Activated CD4-positive, alpha-beta T cell treated with anti-CD3 and anti-CD28 coated beads, Interleukin-2, amount 50 U/mL, for 24 hours (primary cell): ENCODE measurements around the gene UBAC2.

Experiments used
- DNase-seq, 2 donors: peaks; one replicate each; pipeline ENCODE4 v3.0.0-alpha.2; 2020; ENCODE audit warnings: low read depth in 1 of 2, low spot score in 1 of 2

UBAC2 gene

DNA sequence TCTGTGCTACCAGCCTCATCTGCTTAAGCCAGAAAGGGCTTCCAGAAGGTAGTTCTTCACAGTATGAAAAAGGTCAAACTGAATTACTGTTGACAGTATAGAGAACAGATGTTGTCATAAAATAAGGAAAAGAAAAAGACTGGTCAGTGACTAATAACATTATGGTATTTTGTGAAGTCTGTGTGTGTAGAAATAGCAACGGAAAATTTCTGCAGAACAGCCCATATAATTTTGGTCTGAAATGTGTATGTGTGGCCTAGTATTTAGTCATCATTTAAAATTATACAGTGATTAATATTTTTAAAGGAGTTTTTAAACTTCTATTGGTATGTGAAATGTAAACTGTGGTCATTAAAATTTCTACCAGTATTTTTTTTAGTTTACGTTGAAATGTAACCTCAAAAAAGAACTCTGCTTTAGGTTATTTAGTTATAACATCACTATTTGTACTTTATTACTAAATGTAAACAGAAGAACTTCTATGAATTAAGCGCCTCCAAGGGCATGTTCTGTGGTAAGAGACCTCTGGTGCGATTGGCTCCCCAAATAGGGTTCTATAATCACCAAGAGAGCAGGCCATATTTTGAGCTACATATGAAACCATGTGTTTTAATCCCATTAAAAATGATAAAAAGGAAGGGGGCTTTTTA lies 109.9 kb downstream of the UBAC2 start:
- no peak for DNase-seq

GRCh38 chr13:99311137-99311536 lies 110.5 kb downstream of the UBAC2 start:
- no peak for DNase-seq

GRCh38 chr13:99311748-99312492 lies 111.3 kb downstream of the UBAC2 start:
- no peak for DNase-seq

DNA sequence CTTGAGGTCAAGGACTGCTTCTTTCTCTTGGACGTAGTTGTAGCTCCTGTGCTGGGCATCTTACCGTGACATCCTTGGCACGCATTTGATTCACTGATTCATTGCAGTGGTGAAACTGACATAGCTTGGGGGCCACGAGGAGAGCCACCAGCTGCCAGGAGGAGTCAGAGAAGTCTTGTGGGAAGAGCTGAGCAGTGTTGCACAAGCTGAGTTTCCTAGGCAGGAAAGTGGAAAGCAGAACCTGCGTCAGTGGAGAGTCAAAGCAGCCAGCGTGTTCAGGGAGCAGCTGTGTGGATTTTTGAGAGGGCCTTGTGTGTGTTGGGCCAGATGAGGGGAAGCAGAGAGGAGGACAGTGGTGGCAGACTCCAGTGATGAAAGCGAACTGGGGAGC lies 111.8 kb downstream of the UBAC2 start:
- DNase-seq: no peak

- DNase-seq: no peak
These were observed 112.8 kb downstream of the UBAC2 start for GRCh38 chr13:99313501-99313900.

DNA sequence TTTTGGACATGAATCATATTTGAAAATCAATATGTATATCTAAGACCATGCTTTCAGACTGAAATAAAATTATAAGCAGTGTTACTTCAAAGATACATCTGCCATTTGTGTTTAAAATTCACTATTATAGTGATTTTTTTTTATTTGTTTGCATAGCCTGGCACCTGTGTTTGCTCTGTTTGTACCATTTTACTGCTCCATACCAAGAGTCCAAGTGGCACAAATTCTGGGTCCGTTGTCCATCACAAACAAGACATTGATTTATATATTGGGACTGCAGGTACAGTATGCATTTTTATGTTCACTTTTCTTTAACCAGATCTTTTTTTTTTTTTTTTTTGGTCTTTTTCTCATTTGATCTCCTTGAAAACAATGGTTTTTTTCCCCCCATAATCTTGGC lies 113.3 kb downstream of the UBAC2 start:
- no peak for DNase-seq

- DNase-seq: peak in 1 of 2 donors; percentile 76
These were observed 114.1 kb downstream of the UBAC2 start for GRCh38 chr13:99314640-99315176.

- DNase-seq: no peak
These were observed 114.5 kb downstream of the UBAC2 start for GRCh38 chr13:99315186-99315585.

DNA sequence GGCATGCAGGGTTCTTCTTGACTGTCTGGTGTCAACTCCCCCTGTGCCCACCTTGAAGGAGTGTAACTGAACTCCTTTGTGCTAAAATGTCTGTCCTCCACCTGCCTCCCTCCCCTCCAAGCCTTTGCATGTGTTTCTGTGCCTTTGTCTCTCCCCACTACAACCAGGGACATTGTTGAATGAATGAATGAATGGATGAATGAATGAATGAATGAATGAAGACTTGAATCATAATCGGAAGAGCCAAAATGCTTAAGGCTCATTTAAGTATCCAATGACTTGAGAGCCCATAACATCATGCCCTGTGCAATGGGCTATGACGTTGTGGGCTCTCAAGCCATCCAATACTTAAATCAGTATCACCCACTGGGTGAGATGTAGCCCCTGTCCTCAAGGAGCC lies 115.6 kb downstream of the UBAC2 start:
- DNase-seq: no peak

DNA sequence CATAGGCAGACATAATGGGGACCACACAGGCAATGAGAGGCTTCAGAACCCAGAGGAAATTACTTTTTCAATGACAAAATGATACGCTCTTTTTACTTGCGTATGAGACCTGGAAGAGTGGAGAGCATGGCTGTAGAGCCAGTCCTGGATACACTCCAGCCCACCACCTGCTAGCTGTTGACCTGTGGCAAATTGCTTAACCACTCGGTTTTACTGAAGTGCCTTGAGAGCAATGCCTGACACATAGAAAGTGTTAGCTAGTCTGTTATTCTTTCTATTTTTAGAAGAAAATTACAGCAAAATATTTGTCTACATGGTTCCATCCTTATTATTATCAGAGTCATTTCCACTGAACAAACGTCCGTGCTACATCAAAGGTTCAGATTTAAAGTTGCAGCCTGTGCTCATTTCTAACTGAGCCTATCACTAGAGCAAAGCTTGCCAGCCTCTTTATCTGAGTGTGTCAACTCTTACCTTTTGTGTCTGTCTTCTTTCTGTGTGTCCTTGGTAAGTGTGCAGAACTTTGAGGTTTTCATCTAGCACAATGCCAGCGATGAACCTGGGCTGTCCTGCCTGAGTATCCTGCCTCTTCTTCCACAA lies 116.1 kb downstream of the UBAC2 start:
- DNase-seq: no peak

DNA sequence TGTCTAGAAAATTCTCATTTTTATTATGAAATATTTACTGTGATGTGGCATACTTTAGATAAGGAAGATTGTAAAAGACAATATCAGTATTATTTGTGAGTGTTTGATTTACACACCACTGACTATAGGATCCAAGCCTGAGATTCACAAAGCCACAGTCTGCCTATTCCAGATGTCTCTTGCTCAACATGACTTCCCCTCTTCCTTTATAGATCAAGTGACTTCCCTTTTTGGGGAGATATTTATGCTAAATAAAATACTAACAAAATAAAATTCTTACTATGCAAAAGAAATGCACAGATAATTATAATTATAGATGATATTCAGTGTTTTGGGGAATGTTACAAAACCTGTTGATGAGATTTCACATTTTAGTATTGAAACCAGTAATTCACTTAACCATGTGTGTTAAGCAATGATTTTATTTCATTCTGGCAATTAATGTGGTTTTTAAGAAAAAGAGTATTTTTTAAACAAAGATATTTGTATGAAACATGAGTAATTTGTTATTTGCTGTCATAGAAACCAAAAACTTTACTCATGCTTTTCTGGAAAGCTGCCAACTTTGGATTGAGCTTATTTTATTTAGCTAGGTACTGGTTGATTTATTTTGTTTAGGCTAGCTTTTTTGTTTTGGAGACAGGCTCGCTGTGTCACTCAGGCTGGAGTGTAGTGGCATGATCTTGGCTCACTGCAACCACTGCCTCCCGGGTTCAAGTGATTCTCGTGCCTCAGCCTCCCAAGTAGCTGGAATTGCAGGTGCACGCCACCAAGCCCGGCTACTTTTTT lies 120.2 kb downstream of the UBAC2 start:
- DNase-seq: no peak

DNA sequence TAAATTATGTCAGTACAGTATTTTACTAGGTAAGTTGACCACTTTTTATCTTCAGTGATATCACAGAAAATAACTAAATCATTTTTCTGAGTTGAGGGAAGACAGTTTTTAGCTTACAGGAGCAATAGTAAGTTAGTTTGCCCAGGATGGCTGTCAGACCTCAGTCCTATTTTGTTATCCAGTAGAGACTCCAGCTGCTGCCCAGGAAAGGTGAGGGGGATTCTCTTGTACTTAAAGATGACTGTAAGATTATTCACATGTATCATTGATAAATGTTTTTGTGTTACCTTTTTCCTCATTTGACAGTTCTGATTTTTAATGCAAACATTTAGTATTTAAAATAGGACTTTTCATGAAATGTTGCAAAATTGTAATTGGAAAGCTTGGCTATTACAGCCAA lies 121.1 kb downstream of the UBAC2 start:
- no peak for DNase-seq

DNA sequence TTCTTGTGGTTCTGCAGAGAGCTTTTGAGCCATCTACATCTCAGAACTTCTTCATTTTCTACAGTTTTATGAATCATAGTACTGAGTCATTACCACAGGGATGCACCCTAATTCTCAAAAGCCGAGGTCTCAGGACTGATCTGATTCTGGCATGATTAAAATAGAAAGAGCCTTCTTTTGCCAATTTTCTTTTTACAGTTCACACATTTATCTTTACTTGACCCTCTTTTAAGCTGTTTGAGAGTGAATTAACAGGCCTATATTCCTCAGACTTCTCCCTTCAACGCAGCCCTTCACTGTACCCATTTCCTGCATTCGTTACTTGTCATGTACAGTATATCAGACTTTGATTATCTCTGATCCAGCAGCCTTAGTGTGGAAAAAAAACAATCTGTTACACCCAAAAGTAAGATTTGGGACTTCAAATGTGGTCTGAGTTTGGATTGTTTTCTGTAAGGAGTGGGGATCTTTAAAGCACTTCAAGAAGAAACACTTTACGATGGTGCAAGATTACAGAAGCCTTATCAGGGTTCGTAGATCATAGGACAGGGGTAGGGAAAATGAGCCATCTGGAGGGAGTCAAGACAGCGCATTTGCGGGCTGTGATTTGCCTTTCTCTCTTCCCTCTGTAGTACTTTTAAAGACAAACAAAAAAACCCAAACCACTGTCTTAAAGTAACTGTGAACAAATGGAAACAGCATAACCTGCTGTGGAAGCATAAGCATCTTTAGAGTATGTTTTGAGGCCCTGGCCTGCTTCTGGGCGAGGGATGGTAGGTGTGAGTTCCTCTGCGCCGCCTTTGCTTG lies 121.8 kb downstream of the UBAC2 start:
- DNase-seq: peak in 1 of 2 donors; percentile 53

DNA sequence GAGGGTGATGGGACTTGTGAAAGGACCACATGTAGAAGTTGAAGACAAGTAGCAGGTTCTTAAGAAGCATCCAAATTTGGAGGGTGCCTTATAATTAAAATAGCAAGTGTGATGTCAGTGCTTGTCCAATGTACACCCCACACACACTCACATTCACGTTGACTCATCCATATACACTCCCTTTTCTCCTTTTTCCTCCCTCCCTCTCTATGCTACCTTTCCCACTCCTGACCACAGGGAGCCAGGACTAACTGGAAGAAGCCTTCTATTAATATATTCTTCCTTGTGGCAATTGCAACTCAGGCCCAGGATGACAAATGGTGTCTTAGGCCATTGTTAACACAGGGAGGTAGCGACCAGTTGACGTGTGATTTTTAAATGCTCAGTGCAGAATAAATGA lies 122.8 kb downstream of the UBAC2 start:
- no peak for DNase-seq

- no peak for DNase-seq
These were observed 125.4 kb downstream of the UBAC2 start for GRCh38 chr13:99326012-99326411.

- DNase-seq: no peak
These were observed 126.5 kb downstream of the UBAC2 start for GRCh38 chr13:99327126-99327525.

DNA sequence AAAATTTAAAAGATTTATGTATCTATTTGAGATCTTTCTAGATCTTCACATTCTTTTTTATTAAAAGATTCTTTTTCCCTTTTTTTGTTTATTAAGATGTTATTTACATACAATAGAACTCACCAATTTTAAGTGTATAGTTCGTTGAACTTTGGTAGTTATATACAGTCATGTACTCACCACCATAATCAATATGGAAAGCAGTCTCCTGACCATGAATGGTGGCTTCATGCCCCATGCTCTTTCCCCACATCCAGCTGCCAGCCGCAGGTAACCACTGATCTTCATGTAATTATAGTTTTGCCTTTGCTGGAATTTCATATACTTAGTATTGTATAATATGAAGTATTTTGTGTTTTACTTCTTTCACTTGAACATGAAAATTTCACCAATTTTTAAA lies 127.1 kb downstream of the UBAC2 start:
- no peak for DNase-seq

DNA sequence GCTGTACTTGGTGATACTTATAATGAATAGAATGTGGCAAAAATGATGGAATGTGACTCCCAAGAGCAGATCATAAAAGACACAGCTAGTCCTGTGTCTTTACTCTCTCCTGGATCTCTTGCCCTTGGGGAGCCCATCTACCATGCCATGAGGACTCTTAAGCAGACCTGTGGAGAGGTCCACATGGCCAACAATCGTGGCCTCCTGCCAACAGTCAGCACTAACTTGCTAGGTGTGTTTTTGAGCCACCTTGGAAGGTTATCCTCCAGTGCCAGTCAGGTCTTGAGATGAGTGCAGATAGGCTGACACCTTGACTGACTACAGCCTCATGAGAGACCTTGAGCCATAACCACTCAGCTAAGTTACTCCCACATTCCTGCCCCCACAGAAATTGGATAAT lies 128.8 kb downstream of the UBAC2 start:
- DNase-seq: no peak

GRCh38 chr13:99330942-99331341 lies 130.3 kb downstream of the UBAC2 start:
- DNase-seq: no peak

GRCh38 chr13:99331881-99332293 lies 131.2 kb downstream of the UBAC2 start:
- DNase-seq: no peak

DNA sequence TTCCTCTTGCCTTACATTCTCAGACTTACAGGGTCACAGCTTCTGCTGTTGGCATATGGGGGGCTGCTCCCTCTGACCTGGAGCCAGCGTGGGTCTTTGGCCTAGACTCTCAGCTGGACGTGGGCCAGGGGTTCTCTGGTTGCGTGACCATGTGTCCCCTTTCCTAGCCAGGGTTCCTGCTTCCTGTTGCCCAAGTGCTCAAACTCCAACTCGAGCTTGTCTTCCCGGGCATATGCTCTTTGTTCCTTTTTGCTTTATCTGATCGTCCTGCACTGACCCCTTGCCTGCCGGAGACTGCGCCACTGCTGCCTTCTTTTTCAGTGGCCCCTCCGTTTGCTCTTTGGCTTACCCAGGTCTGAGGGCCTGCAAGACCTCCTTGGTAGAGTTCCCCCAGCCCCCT lies 131.8 kb downstream of the UBAC2 start:
- DNase-seq: no peak
